ENCODE results near the gene KRT82.
"Not testable (repeated sequence)": the region's sequence is repeated elsewhere in the genome, so short reads cannot be mapped to it uniquely, and the experiment has no call there.

The KRT82 gene

GRCh38 chr12:52405922-52406385, at the start of gene KRT82:
TSS of gene KRT82 (minus strand) at chr12:52406335. CDS start at chr12:52406277, 58 bp downstream.
- Mint-ChIP-seq H3K27me3 (no peaks in the 10 kb centered on the region), H3K4me1 (ENCODE audit: low read depth) (no peaks in the 10 kb centered on the region), H3K27ac (no peak within 1 kb of the TSS), H3K9me3 (no peaks in the 10 kb centered on the region), H3K36me3 (ENCODE audit: low read depth) (no peaks in the 10 kb centered on the region), H3K4me3 (no peak within 1 kb of the TSS)

- Mint-ChIP-seq H3K27me3 (peaks cover 14% of the 10 kb centered on the region), H3K27ac (no peak overlapping the region), H3K4me3 (no peak overlapping the region), H3K9me3 (no peaks in the 10 kb centered on the region), H3K4me1 (ENCODE audit: low read depth) (peaks cover 5% of the 10 kb centered on the region), H3K36me3 (ENCODE audit: low read depth) (no peaks in the 10 kb centered on the region)
These were observed 49.7 kb upstream of the KRT82 start for GRCh38 chr12:52455821-52456220.

GRCh38 chr12:52454411-52455201, 48.5 kb upstream of the KRT82 start:
- Mint-ChIP-seq H3K27ac (no peak overlapping the region), H3K4me1 (ENCODE audit: low read depth) (peaks cover 5% of the 10 kb centered on the region), H3K36me3 (ENCODE audit: low read depth) (no peaks in the 10 kb centered on the region), H3K4me3 (no peak overlapping the region), H3K9me3 (no peaks in the 10 kb centered on the region), H3K27me3 (peaks cover 9% of the 10 kb centered on the region)

GRCh38 chr12:52452101-52452500, 46.0 kb upstream of the KRT82 start, which contains the start of gene KRT6B:
TSS of gene KRT6B (minus strand) at chr12:52452146. CDS start at chr12:52452078, 68 bp downstream.
- H3K4me3 Mint-ChIP-seq, result no peak within 1 kb of the TSS
- no peak within 1 kb of the TSS for H3K27ac Mint-ChIP-seq
- no peaks in the 10 kb centered on the region for H3K9me3 Mint-ChIP-seq
- peaks cover 5% of the 10 kb centered on the region for H3K4me1 Mint-ChIP-seq (ENCODE audit: low read depth)
- H3K27me3 Mint-ChIP-seq, result no peaks in the 10 kb centered on the region
- H3K36me3 Mint-ChIP-seq (ENCODE audit: low read depth), result no peaks in the 10 kb centered on the region

- Mint-ChIP-seq H3K4me3 (no peak overlapping the region), H3K27ac (no peak overlapping the region), H3K36me3 (ENCODE audit: low read depth) (no peaks in the 10 kb centered on the region), H3K4me1 (ENCODE audit: low read depth) (no peaks in the 10 kb centered on the region), H3K27me3 (peaks cover 15% of the 10 kb centered on the region), H3K9me3 (no peaks in the 10 kb centered on the region)
These were observed 42.1 kb upstream of the KRT82 start for GRCh38 chr12:52448228-52448627.

GRCh38 chr12:52447196-52447595, 41.1 kb upstream of the KRT82 start:
- H3K36me3 Mint-ChIP-seq (ENCODE audit: low read depth), result not testable (repeated sequence)

GRCh38 chr12:52446367-52447045, 40.4 kb upstream of the KRT82 start:
- no peaks in the 10 kb centered on the region for H3K9me3 Mint-ChIP-seq
- H3K36me3 Mint-ChIP-seq (ENCODE audit: low read depth), result no peaks in the 10 kb centered on the region
- H3K4me3 Mint-ChIP-seq, result no peak overlapping the region
- H3K27ac Mint-ChIP-seq, result no peak overlapping the region
- H3K27me3 Mint-ChIP-seq, result peaks cover 25% of the 10 kb centered on the region
- no peaks in the 10 kb centered on the region for H3K4me1 Mint-ChIP-seq (ENCODE audit: low read depth)

More at GRCh38 chr12:52447196-52447595, 41.1 kb upstream of the KRT82 start:
- H3K4me1 Mint-ChIP-seq (ENCODE audit: low read depth); H3K27ac Mint-ChIP-seq; H3K4me3 Mint-ChIP-seq; H3K9me3 Mint-ChIP-seq: not testable (repeated sequence)
- H3K27me3 Mint-ChIP-seq, result peaks cover 22% of the 10 kb centered on the region

- H3K9me3 Mint-ChIP-seq, result no peaks in the 10 kb centered on the region
- H3K27me3 Mint-ChIP-seq, result peaks cover 25% of the 10 kb centered on the region
- H3K27ac Mint-ChIP-seq, result no peak overlapping the region
- no peak overlapping the region for H3K4me3 Mint-ChIP-seq
- H3K4me1 Mint-ChIP-seq (ENCODE audit: low read depth), result no peaks in the 10 kb centered on the region
- no peaks in the 10 kb centered on the region for H3K36me3 Mint-ChIP-seq (ENCODE audit: low read depth)
These were observed 39.7 kb upstream of the KRT82 start for GRCh38 chr12:52445876-52446275.

GRCh38 chr12:52444647-52445595, 38.8 kb upstream of the KRT82 start:
- Mint-ChIP-seq H3K36me3 (ENCODE audit: low read depth) (no peaks in the 10 kb centered on the region), H3K4me1 (ENCODE audit: low read depth) (no peaks in the 10 kb centered on the region), H3K9me3 (no peaks in the 10 kb centered on the region), H3K27me3 (peaks cover 25% of the 10 kb centered on the region), H3K27ac (no peak overlapping the region), H3K4me3 (no peak overlapping the region)

GRCh38 chr12:52443966-52444365, 37.8 kb upstream of the KRT82 start:
- Mint-ChIP-seq H3K36me3 (ENCODE audit: low read depth) (no peaks in the 10 kb centered on the region), H3K4me1 (ENCODE audit: low read depth) (no peaks in the 10 kb centered on the region), H3K27ac (no peak overlapping the region), H3K9me3 (no peaks in the 10 kb centered on the region), H3K4me3 (no peak overlapping the region), H3K27me3 (peaks cover 25% of the 10 kb centered on the region)

- no peak overlapping the region for H3K27ac Mint-ChIP-seq
- no peak overlapping the region for H3K4me3 Mint-ChIP-seq
- no peaks in the 10 kb centered on the region for H3K36me3 Mint-ChIP-seq (ENCODE audit: low read depth)
- no peaks in the 10 kb centered on the region for H3K9me3 Mint-ChIP-seq
- no peaks in the 10 kb centered on the region for H3K4me1 Mint-ChIP-seq (ENCODE audit: low read depth)
- H3K27me3 Mint-ChIP-seq, result peaks cover 25% of the 10 kb centered on the region
These were observed 36.5 kb upstream of the KRT82 start for GRCh38 chr12:52442600-52443061.

GRCh38 chr12:52441320-52441911, 35.3 kb upstream of the KRT82 start:
- no peaks in the 10 kb centered on the region for H3K9me3 Mint-ChIP-seq
- no peaks in the 10 kb centered on the region for H3K4me1 Mint-ChIP-seq (ENCODE audit: low read depth)
- no peak overlapping the region for H3K4me3 Mint-ChIP-seq
- H3K27me3 Mint-ChIP-seq, result peaks cover 21% of the 10 kb centered on the region
- no peaks in the 10 kb centered on the region for H3K36me3 Mint-ChIP-seq (ENCODE audit: low read depth)
- H3K27ac Mint-ChIP-seq, result no peak overlapping the region

- Mint-ChIP-seq H3K9me3 (no peaks in the 10 kb centered on the region), H3K36me3 (ENCODE audit: low read depth) (no peaks in the 10 kb centered on the region), H3K4me1 (ENCODE audit: low read depth) (no peaks in the 10 kb centered on the region), H3K4me3 (no peak overlapping the region), H3K27me3 (peaks cover 15% of the 10 kb centered on the region), H3K27ac (no peak overlapping the region)
These were observed 34.7 kb upstream of the KRT82 start for GRCh38 chr12:52440821-52441319.

GRCh38 chr12:52439845-52440244, 33.7 kb upstream of the KRT82 start:
- Mint-ChIP-seq H3K36me3 (ENCODE audit: low read depth) (no peaks in the 10 kb centered on the region), H3K27ac (no peak overlapping the region), H3K4me3 (no peak overlapping the region), H3K9me3 (no peaks in the 10 kb centered on the region), H3K4me1 (ENCODE audit: low read depth) (no peaks in the 10 kb centered on the region), H3K27me3 (peaks cover 17% of the 10 kb centered on the region)

Measured in stimulated activated naive CD8-positive, alpha-beta T cell treated with anti-CD3 and anti-CD28 coated beads, Interleukin-15, Interleukin-2, amounts not matched to agents 100 ng/mL and 50 ng/mL, for 24 hours (primary cell).